NCI-H82 treated with DMSO at 0.1 percent for 48 hours (cell line): ENCODE data around the gene RASAL2.
A peak's percentile ranks its signal among the peaks of the same experiment; 100 is the strongest.
"Not testable (repeated sequence)": the region's sequence is repeated elsewhere in the genome, so short reads cannot be mapped to it uniquely, and the experiment has no call there.

ENCODE experiments used
- DNase-seq: peaks from one replicate; lab custom pipeline; 2025; ENCODE audit not compliant: unreplicated experiment; lab: John Stamatoyannopoulos, UW

Gene RASAL2

DNA sequence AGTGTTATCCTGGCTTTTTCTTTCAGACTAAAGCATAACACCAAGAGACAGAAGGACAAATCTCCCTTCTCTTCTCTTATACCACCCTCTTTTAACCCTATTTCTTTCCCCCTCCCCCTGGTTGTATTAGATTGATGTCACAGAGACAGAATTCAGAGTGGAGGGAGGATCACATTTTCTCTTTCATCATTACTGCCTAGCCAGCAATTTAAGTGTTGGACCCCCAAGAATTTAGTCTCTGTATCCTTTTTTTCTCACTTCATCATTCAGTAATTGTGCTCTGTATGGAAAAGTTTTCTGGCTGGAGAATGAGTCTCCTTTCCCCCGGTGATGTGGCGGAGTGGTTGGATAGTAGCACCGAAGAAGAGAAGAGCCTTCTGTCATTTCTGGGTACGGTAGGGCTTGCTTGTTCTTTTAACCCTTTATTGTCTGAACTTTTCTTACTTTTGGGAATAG is 278.1 kb downstream of the RASAL2 start:
- DNase-seq, result no peak

DNA sequence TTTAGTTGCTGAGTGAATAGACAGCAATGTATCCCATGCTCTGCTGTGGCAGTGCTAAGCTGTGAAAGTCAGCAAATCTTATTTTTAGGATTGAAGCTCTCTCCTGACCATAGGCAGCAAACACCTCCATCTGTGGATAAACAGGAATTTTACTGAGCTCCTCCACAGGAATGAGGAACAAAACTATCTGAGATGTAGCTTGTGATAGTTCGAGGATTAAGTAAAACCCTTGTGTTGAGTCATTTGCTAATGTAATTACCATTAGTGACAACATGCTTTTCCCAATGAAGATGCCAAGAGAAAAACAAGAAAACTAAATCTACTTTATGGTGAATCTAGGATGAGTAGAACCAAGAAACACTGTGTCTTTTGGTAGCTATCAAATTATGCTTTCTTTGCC is 280.1 kb downstream of the RASAL2 start:
- peak; percentile 34 for DNase-seq

DNA sequence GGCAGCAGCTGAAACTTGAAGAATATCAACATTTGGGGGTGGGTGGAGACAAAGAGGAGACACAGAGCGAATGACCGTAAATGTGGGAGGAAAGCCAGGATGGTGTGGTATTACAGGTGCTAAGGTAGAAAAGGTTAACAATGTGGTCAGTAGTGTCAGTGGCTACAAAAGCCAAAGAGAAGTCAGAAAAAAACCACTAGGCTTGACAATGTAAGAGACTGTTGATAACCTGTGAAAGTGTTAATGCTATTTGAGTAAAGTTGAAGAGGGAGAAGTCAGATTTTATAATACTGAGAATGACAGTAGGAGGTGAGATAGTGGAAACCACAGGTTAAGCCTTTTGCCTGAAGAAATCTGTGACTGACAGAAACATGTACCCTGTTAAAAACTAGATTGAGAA is 282.1 kb downstream of the RASAL2 start:
- no peak for DNase-seq

DNA sequence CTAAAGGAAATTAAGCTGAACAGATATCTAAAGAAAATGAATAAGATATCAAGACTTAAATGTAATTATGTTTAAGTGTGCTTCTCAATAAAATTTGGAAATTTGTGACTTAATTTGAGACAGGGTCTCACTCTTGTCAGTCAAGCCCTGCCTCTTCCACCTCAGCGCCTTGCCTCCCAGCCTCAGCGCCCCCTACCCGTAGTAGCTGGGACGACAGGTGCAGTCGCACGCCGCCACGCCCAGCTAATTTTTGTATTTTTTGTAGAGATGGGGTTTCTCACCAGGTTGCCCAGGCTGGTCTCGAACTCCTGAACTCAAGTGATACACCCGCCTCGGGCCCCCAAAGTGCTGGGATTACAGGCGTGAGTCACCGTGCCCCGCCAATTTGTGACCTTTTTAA is 285.9 kb downstream of the RASAL2 start:
- DNase-seq, result no peak

DNA sequence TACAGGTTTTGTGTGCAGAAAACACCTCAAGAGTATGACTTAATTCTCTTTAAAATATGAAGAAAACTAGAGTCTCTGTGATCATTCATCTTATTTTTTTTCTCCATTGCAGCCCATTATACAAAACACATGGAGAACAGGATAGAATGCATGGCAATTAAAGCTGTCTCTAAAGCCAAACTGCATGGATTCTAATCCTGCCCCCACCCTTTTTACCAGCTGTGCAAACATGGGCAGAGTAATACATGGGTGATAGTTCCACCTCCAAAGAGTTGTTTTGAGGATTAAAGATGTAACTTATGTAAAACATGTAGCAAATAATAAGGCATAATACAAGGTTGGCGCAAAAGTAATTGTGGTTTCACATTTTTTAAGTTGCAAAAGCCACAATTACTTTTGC is 288.5 kb downstream of the RASAL2 start:
- DNase-seq, result no peak

DNA sequence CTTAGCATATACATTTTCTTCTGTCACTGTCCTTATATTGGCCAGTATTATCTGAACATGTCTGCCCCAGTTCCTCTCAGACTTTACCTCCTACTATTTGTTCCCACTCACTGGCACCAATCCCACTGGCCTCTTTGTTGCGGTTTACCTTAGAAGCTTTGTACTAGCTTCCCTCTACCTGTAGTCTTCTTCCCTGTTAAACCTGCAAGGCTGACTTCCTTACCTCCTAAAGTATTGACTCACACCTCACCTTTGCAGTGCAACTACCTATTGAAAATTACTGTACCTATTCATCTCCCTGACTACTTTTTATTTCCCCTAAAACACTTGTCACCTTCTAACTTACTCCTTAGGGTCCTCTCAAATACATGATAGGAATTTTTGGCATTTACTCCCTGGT is 291.8 kb downstream of the RASAL2 start:
- no peak for DNase-seq

DNA sequence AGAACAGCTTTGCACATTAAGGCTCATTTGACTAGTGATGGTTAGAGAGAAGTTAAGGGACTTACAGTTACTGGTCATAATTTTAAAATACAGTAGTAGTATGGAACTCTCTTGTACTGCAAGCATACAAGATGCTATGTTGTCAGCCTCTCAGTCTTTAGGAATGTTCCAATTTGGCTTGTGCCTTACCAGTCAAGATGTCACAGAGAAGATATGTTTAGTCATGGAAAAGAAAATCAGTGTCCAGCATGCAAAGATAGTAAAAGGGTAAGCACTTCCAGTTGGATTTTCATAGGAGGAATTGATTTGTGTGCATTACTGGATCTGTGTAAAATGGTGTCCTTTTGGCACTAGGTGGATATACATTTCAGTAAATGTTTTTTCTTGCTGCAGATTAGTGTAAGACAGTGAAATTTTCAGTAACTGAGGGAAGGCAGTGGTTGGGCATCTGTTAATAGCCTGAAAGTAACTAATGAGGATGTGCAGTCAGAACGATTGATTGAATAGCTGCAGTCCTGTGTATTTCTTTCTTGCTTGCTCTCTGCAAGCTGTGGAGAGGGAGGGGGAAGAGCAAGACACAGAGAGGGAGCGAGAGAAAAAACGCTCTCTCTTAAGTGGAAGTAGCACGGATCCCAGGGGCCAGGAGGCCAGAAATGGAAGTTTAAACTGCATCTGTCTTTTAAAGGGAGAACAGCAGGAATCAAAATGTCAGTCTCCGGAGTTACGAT is 294.7 kb downstream of the RASAL2 start:
- peak; percentile 54 for DNase-seq

DNA sequence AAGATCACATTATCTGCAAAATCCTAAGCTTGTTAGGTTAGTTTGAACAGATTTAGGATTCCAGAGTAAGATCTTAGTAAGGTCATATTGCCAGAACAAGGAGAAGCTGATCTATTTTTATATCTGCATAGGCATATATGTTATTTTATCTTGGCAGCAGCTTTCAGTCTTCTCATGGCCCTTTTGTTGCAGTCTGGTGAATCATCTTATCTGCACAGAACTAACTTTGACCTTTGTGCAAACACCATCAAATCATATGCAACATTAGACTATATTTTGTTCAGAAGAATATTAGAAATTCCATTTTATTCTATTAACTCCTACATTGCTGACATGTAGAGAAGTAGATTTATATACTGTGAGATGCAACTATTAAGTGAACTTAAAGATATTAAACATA is 295.5 kb downstream of the RASAL2 start:
- DNase-seq, result no peak

DNA sequence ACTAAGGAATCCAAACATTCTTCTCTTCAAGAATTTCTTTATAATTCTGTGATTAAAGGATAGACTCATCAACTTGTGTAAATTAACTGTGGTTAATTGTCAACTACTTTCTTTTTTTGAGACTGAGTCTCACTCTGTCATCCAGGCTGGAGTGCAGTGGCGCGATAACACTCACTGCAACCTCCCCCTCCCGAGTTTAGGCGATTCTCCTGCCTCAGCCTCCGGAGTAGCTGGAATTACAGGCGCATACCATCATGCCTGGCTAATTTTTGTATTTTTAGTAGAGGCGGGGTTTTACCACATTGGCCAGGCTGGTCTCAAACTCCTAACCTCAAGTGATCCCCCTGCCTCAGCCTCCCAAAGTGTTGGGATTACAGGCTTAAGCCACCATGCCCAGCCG is 296.4 kb downstream of the RASAL2 start:
- DNase-seq, result not testable (repeated sequence)

DNA sequence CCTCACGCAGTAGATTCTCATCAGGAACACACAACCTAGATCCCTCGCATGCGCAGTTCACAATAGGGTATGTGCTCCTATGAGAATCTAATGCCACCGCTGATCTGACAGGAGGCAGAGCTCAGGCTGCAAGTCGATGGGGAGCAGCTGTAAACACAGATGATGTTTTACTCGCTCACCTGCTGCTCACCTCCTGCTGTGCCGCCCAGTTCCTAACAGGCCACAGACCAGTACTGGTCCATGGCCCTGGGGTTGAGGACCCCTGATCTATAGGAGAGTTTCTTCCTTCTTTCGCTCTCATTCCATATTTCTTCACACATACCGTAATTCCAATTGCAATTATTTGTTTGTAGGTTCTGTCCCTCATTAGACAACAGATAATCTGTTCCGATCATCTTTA is 299.5 kb downstream of the RASAL2 start:
- no peak for DNase-seq

DNA sequence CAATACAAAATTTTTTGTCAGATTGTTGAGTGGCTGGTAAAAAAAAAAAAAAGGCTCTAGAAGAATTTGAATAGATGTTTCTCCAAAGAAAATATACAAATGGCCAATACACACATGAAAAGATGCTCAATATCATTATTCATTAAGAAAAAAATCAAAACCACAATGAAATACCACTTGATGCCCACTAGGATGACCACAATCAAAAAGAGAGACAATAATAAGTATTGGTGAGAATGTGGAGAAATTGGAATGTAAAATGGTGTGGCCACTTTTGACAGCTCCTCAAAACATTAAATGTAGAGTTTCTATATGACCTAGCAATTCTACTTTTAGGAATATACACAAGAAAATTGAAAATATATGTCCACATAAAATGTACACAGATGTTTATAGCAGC is 302.9 kb downstream of the RASAL2 start:
- DNase-seq, result no peak

DNA sequence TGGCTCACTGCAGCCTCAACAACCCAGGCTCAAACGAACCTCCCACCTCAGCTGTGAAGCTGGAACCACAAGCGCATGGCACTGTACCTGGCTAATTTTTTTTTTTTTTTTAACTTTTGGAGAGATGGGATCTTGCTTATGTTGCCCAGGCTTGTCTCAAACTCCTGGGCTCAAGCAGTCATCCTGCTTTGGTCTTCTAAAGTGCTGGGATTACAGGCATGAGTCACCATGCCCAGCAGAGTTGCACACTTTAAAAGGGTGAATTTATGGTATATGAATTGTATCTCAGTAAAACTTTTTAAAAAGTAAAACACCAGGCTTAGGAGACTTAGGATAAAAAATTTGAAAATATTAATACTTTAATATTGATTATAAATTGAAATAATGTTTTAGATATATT is 303.8 kb downstream of the RASAL2 start:
- DNase-seq, result no peak

DNA sequence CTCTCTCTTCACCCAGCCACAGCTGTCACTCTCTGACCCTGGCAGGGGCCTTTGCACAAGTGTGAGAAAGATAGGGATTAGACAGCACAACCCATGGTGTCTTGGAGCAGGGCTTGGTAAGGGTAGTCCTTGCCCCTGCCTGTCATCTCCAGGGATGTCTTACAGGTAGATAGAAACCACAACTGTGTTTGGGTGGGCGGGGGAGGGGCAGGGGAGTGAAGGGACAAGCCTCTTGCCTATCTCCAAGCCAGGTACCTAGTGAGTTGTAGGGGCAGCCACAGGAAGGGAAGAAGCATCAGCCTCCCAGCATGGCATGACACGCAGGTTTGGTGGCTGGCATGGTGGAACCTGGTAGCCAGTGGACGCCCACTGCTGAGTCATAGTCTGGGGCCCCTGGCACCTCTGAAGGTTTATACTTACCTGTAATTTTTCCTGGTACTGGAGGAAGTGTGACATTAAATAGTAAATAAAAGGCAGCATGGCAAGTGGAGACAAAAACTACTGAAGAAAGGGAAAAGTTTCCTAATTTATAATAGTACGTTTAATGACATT is 305.3 kb downstream of the RASAL2 start:
- DNase-seq, result no peak

DNA sequence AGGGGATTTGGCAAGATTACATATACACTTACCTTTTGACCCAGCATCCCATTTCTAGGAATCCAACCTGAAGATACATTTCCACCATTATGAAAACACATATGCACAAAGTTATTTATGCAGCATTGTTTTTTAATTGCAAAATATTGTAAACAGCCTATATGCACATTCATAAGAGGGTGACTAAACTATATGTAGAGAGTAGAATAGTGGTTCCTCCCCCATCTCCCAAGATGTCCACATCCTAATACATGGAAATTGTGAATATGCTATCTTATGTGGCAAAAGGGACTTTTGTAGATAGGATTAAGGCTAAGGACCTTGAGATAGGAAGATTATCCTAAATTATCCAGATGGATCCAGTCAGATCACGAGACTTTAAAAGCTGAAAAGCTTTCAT is 311.2 kb downstream of the RASAL2 start:
- DNase-seq, result no peak

DNA sequence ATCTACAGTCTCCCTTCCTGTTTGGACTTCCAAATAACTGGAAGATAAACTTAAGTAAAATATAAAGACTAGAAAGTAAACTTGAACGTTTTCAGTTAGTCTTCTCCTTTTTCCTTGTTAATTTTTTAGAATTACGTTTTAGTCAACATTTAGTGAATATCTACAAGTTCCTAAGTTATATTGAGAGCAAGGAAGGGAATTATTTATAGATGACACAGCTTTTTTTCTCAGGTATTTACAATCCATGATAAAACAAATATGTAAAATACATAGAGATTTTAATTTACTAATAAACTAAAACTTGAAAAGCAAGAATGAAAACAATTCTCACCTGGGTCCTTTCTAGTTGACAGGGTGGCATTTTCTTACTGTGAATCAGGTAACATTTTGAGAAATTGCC is 313.3 kb downstream of the RASAL2 start:
- DNase-seq, result no peak

DNA sequence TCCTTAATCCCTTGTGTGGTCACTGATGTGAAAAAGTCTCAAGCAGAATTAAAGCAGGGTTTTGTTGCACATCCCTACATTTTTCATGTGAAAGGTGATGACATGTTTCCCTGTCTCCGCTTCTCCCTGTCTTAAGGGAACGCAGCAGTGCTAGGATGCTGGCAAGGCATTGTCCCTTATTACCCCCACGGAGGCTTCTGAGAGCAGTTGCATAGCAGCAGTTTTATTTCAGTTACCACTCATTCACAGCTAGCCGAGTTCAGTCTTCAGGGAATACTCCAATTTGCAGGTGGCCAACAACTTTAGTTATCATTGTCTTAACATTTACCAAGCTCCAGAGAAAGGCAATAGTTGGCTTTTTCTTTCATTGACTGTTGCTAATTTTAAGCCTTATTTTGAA is 313.8 kb downstream of the RASAL2 start:
- no peak for DNase-seq

DNA sequence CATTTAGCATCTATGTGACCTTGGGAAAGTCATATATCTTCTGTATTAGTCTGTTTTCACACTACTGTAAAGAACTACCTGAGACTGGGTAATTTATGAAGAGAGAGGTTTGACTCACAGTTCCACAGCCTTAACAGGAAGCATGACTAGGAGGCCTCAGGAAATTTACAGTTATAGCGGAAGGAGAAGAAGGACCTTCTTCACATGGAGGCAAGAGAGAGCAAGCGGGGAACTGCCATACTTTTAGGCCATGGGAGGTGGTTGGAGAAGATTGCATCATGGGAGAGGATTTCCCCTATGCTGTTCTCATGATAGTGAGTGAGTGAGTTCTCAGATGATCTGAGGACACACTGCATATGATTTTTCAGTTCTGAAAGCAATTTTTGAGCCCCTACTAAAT is 315.0 kb downstream of the RASAL2 start:
- DNase-seq, result no peak

DNA sequence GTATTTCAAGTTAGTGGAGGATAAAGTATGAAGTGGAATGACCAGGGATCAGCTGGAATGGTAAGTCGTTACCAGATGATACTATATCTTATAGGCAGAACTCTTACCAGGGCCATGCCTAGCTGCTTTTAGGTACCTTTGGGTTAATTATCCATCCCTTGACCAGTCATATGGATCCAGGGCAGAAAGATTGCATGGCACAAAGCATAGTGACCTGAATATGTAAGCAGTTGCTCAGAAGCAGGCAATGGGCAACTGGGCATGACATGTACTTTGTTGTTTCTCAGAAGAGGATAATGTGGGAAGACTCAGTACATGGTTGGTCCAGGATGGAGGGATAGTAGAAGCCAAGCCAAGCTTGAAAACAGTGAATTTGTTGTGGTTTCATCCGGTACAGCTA is 315.6 kb downstream of the RASAL2 start:
- DNase-seq, result no peak

DNA sequence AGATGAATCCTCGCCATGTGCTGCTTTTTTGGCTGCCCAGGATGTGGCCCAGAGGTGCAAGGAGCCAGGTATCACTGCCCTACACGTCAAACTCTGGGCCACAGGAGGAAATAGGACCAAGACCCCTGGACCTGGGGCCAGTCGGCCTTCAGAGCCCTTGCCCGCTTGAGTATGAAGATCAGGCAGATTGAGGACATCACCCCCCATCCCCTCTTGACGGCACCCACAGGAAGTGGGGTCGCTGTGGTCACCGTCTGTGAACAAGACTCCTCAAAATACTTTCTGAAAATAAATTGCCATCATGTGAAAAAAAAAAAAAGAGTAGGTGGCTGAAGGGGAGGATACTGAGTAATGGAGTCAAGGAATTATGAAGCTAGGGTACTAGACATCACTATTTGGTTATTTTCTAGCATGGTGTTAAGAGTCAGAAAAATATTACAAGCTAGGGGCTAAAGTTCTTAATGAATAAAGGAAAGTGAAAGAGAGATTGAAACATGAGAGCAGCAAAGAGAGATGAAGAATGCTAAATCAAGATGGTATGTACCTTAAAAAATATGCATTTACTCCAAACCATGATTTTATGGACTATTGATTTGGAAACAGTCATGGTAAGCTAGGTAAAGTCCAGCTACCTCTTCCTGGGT is 318.0 kb downstream of the RASAL2 start:
- DNase-seq, result no peak

DNA sequence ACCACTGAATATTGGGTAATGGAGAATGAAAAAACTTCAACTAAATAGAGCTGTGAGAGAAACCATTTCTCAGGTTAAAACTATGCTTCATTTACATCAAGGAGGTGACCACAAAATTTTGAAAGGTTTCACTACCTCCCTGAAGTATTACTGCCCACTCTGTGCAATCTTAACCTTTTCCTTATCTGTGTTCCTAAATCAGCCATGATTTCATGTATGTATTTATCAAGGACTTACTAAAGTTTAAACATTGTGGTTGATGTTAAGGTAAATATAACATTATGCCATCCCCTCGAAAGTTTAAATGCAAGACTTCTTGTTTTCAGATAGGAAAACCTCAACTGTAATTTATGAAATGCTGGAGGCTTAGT is 318.5 kb downstream of the RASAL2 start:
- no peak for DNase-seq

DNA sequence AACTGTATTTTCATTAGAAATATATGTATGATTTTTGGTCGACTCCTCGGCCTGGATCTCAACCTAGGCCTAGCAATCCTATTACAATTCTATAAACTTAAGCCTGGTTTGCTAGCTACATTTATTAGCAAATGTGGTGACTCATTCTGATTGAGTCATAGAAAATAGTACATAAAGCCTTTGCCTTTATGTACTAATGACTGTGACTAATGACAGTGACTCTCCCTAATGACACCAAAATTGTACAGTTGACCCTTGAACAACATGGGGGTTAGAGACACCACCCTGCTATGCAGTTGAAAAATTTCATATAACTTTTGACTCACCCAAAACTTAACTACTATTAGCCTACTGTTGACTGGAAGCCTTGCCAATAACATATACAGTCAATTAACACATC is 324.0 kb downstream of the RASAL2 start:
- no peak for DNase-seq

DNA sequence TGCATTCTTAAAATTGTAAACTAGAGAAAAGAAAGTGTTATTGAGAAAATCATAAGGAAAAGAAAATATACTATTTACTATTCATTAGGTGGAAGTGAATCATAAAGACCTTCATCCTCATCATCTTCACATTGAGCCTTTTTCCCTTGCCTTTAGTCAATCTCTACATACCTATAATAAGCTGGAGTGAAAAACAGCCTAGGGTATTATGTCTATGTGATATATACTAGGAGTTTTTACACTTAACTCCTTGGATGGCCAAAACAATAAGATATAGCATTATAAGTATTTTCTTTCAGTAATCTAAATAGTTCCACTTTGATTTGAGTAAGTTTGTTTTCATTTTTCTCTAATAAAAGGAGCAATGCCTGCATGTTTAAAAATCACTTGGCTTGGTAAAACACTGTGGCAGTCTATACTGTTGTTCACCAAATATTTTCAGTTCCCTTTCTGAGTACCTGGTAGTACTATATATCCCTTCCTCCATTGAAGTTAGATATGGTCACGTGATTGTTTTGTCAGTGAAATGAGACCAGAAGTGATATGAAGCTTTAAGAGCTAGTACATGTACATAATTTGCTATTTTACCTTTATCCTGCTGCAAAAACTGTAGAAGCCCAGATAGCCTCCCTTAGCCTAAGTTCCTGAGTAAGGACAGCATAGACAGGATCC is 324.5 kb downstream of the RASAL2 start:
- DNase-seq, result no peak
